H9 (cell line): Measurements from ENCODE around the gene BTNL3. TPM values are rescaled to one million over a fixed set of nuclear protein-coding genes. Genes with fewer than 3 reads are reported as not detected.

Experiments used
- DNase-seq: peaks from one replicate; pipeline ENCODE4 v3.0.0-alpha.2; 2017
- H2AFZ ChIP-seq: one replicate; pipeline ENCODE4 v1.6.1; 2013; ENCODE audit warnings: mild to moderate bottlenecking, low read length, control low read depth, moderate library complexity
- H2AK5ac ChIP-seq: 2 replicates; pipeline ENCODE4 v1.6.1; 2013; ENCODE audit warnings: low read length, control low read depth, mixed read lengths; ENCODE audit not compliant: insufficient read length
- H2BK120ac ChIP-seq: one replicate; pipeline ENCODE4 v1.6.1; 2013; ENCODE audit warnings: low read depth, mild to moderate bottlenecking, low read length, control low read depth, inconsistent platforms; ENCODE audit not compliant: poor library complexity, severe bottlenecking
- H2BK12ac ChIP-seq: 2 replicates; pipeline ENCODE4 v1.6.1; 2013; ENCODE audit warnings: low read length, control low read depth, mixed read lengths, low read depth; ENCODE audit not compliant: insufficient read length
- H2BK15ac ChIP-seq: 2 replicates; pipeline ENCODE4 v1.6.1; 2013; ENCODE audit warnings: low read depth, low read length, control low read depth
- H2BK20ac ChIP-seq: one replicate; pipeline ENCODE4 v1.6.1; 2013; ENCODE audit warnings: low read depth, mild to moderate bottlenecking, low read length, control low read depth, inconsistent platforms; ENCODE audit not compliant: poor library complexity, severe bottlenecking
- H2BK5ac ChIP-seq: 2 replicates; pipeline ENCODE4 v1.6.1; 2013; ENCODE audit warnings: low read length, control low read depth, mixed read lengths; ENCODE audit not compliant: insufficient read length
- H3K14ac ChIP-seq: 2 replicates; pipeline ENCODE4 v1.6.1; 2013; ENCODE audit warnings: low read length, control low read depth; ENCODE audit not compliant: insufficient read depth
- H3K18ac ChIP-seq: 2 replicates; pipeline ENCODE4 v1.6.1; 2013; ENCODE audit warnings: low read depth, mild to moderate bottlenecking, mixed read lengths, low read length, control low read depth; ENCODE audit not compliant: insufficient read length
- H3K23ac ChIP-seq: 2 replicates; pipeline ENCODE4 v1.6.1; 2013; ENCODE audit warnings: low read length, control low read depth, mixed read lengths, low read depth; ENCODE audit not compliant: insufficient read length
- H3K23me2 ChIP-seq: 2 replicates; pipeline ENCODE4 v1.6.1; 2013; ENCODE audit warnings: low read depth, mild to moderate bottlenecking, mixed read lengths, low read length, control low read depth; ENCODE audit not compliant: insufficient read length, poor library complexity, severe bottlenecking
- H3K27ac ChIP-seq: 2 replicates; pipeline ENCODE4 v1.5.1; 2013; ENCODE audit warnings: low read length, control low read depth, mixed read lengths, low read depth; ENCODE audit not compliant: insufficient read length
- H3K27me3 ChIP-seq: 2 replicates; pipeline ENCODE4 v1.6.1; 2013; ENCODE audit warnings: low read length, control low read depth, inconsistent platforms; ENCODE audit not compliant: insufficient read depth
- H3K4ac ChIP-seq: 2 replicates; pipeline ENCODE4 v1.6.1; 2013; ENCODE audit warnings: low read depth, mild to moderate bottlenecking, control low read depth, inconsistent platforms, low read length, moderate library complexity
- H3K4me1 ChIP-seq: 2 replicates; pipeline ENCODE4 v1.6.1; 2013; ENCODE audit warnings: low read length, control low read depth, inconsistent platforms; ENCODE audit not compliant: insufficient read depth
- H3K4me2 ChIP-seq: 2 replicates; pipeline ENCODE4 v1.6.1; 2013; ENCODE audit warnings: low read length, control low read depth, mixed read lengths; ENCODE audit not compliant: insufficient read length, insufficient read depth
- H3K56ac ChIP-seq: 2 replicates; pipeline ENCODE4 v1.6.1; 2013; ENCODE audit warnings: low read depth, mild to moderate bottlenecking, mixed read lengths, low read length, control low read depth; ENCODE audit not compliant: insufficient read length
- H3K79me1 ChIP-seq: 2 replicates; pipeline ENCODE4 v1.6.1; 2013; ENCODE audit warnings: low read depth, mild to moderate bottlenecking, moderate library complexity, low read length, control low read depth, inconsistent platforms; ENCODE audit not compliant: insufficient read depth, poor library complexity, severe bottlenecking
- H3K79me2 ChIP-seq: 2 replicates; pipeline ENCODE4 v1.6.1; 2013; ENCODE audit warnings: low read length, control low read depth, inconsistent platforms; ENCODE audit not compliant: insufficient read depth
- H3K9ac ChIP-seq: 2 replicates; pipeline ENCODE4 v1.6.1; 2013; ENCODE audit warnings: low read length, control low read depth, mixed read lengths; ENCODE audit not compliant: insufficient read length; ENCODE audit errors: extremely low read depth
- H3K9me3 ChIP-seq: one replicate; pipeline ENCODE4 v1.6.1; 2013; ENCODE audit warnings: low read depth, low read length, inconsistent platforms; ENCODE audit not compliant: control insufficient read depth
- H3T11ph ChIP-seq: one replicate; pipeline ENCODE4 v1.6.1; 2013; ENCODE audit warnings: mild to moderate bottlenecking, low read length, control low read depth, inconsistent platforms
- H4K20me1 ChIP-seq: one replicate; pipeline ENCODE4 v1.6.1; 2013; ENCODE audit not compliant: control insufficient read depth, insufficient read length, insufficient read depth
- H4K5ac ChIP-seq: 2 replicates; pipeline ENCODE4 v1.6.1; 2013; ENCODE audit warnings: low read depth, mild to moderate bottlenecking, mixed read lengths, low read length, control low read depth; ENCODE audit not compliant: insufficient read length
- H4K8ac ChIP-seq: replicated peaks from 2 replicates; pipeline ENCODE4 v1.6.1; 2013; ENCODE audit warnings: low read length, control low read depth, mixed read lengths, low read depth; ENCODE audit not compliant: insufficient read length
- H4K91ac ChIP-seq: 2 replicates; pipeline ENCODE4 v1.6.1; 2013; ENCODE audit warnings: low read depth, mild to moderate bottlenecking, moderate library complexity, mixed read lengths, low read length, control low read depth; ENCODE audit not compliant: insufficient read length
- H3K27ac Mint-ChIP-seq, 3 experiments: 2 replicates in 2 of 3; 3 replicates in 1 of 3; pipeline ENCODE4 v1.8.0; 2020 to 2021; ENCODE audit warnings: mixed read lengths in 3 of 3, mild to moderate bottlenecking in 1 of 3, moderate library complexity in 1 of 3
- H3K27me3 Mint-ChIP-seq: 2 replicates; pipeline ENCODE4 v1.8.0; 2021; ENCODE audit warnings: low read depth, mild to moderate bottlenecking, moderate library complexity, mixed read lengths
- H3K36me3 Mint-ChIP-seq, 3 experiments: 2 replicates in 2 of 3; 3 replicates in 1 of 3; pipeline ENCODE4 v1.8.0; 2020 to 2021; ENCODE audit warnings: low read depth in 3 of 3, mixed read lengths in 3 of 3; ENCODE audit not compliant: insufficient read depth in 1 of 3
- H3K4me1 Mint-ChIP-seq, 2 experiments: 2 replicates each; pipeline ENCODE4 v1.8.0; 2020; ENCODE audit warnings: mixed read lengths in 2 of 2
- H3K4me3 Mint-ChIP-seq, 2 experiments: 2 replicates in 1 of 2; 3 replicates in 1 of 2; pipeline ENCODE4 v1.8.0; 2020 to 2021; ENCODE audit warnings: mild to moderate bottlenecking in 2 of 2, mixed read lengths in 2 of 2, moderate library complexity in 1 of 2
- H3K9me3 Mint-ChIP-seq, 2 experiments: 2 replicates in 1 of 2; 3 replicates in 1 of 2; pipeline ENCODE4 v1.8.0; 2020; ENCODE audit warnings: mild to moderate bottlenecking in 2 of 2, mixed read lengths in 2 of 2, moderate library complexity in 1 of 2
- CTCF ChIP-seq: fragments of 200-600 bp; sonication (generic); conservative IDR thresholded peaks from 3 replicates; pipeline ENCODE4 v1.8.0; 2021; ENCODE audit warnings: antibody characterized with exemption, mild to moderate bottlenecking
- WGBS: extraction: QIAGEN DNeasy Blood & Tissue Kit; methylation state at CpG from one replicate; pipeline ENCODE4 v1.1.7; 2013; ENCODE audit warnings: missing lambda C conversion rate, low lambda C conversion rate, mixed read lengths; ENCODE audit not compliant: insufficient read length; ENCODE audit errors: extremely low coverage; 5-methylcytosine and 5-hydroxymethylcytosine counted together
- total RNA-seq: library from RNA; stranded (reverse); gene quantifications from 2 replicates; pipeline ENCODE4 v1.2.1, GENCODE V29; 2021

Gene BTNL3
- total RNA-seq, 1 experiment from 2014 or later, result not detected

- no peak overlapping the region for H3K27ac Mint-ChIP-seq
Observed at GRCh38 chr5:181041043-181041442, 52.4 kb downstream of the BTNL3 start.

More at GRCh38 chr5:181041043-181041442, 52.4 kb downstream of the BTNL3 start:
- Histone ChIP-seq H3K79me1 (no peaks in the 10 kb centered on the region), H2AK5ac (no peak overlapping the region), H2BK5ac (no peak overlapping the region), H3K23ac (no peak overlapping the region), H3K4me1 (no peaks in the 10 kb centered on the region), H3K23me2 (no peaks in the 10 kb centered on the region), H2BK20ac (no peak overlapping the region), H3K27ac (no peak overlapping the region), H3K4ac (no peak overlapping the region), H3K56ac (no peak overlapping the region), H3K4me2 (no peak overlapping the region), H3T11ph (no peak overlapping the region), H2AFZ (no peak overlapping the region), H2BK120ac (no peak overlapping the region), H4K8ac (no peak overlapping the region), H3K14ac (no peak overlapping the region), H3K9ac (no peak overlapping the region), H2BK15ac (no peak overlapping the region), H4K20me1 (no peaks in the 10 kb centered on the region), H3K27me3 (no peaks in the 10 kb centered on the region; the same call in 1 of the 2 replicates), H3K9me3 (no peaks in the 10 kb centered on the region), H4K5ac (no peak overlapping the region), H3K79me2 (no peaks in the 10 kb centered on the region), H4K91ac (no peak overlapping the region), H2BK12ac (no peak overlapping the region), H3K18ac (no peak overlapping the region)
- WGBS, result no CpG with 5 or more reads among the region's 6 CpGs
- TF ChIP-seq CTCF, result no peak
- Mint-ChIP-seq H3K9me3 (no peaks in the 10 kb centered on the region; a peak in 1 of 5 replicates), H3K4me3 (no peak overlapping the region), H3K36me3 (no peaks in the 10 kb centered on the region), H3K27me3 (peaks cover 38% of the 10 kb centered on the region), H3K4me1 (peaks cover 7 to 16% of the 10 kb centered on the region in 2 experiments)
- no peak for DNase-seq
